ENCODE data around the gene TMSB10. TPM values are rescaled to one million over a fixed set of nuclear protein-coding genes. Genes with fewer than 3 reads are reported as not detected.

TMSB10 gene
- polyA plus RNA-seq, 3 donors, result 5,130 to 7,914 (median 6,847) TPM

GRCh38 chr2:84897773-84898172 is 7.7 kb upstream of the TMSB10 start:
- intact Hi-C loops (cut with micrococcal nuclease), result no loop called here
- Histone ChIP-seq H3K9ac (ENCODE audit: insufficient read depth, low read length, poor library complexity, severe bottlenecking) (no peak overlapping the region), H3K9me3 (replicated peaks in 1 of 2; ENCODE audit: control insufficient read depth in 1 of 2, insufficient read depth in 1 of 2, low read length in 2 of 2) (no peaks in the 10 kb centered on the region), H3K4me3 (replicated peaks in 1 of 3; ENCODE audit: low read depth in 2 of 3, low read length in 3 of 3) (peak overlapping the region in 1 of 3 experiments; percentile 11), H3K4me2 (replicated peaks; ENCODE audit: extremely low read depth, low read length, poor library complexity, severe bottlenecking) (peak overlapping the region; percentile 43), H3K79me2 (ENCODE audit: insufficient read depth, low read length) (no peaks in the 10 kb centered on the region), H2AFZ (ENCODE audit: insufficient read depth, low read depth, low read length, poor library complexity, severe bottlenecking) (no peak overlapping the region), H3K36me3 (replicated peaks in 1 of 2; ENCODE audit: control insufficient read depth in 1 of 2, insufficient read depth in 2 of 2, low read length in 2 of 2) (no peaks in the 10 kb centered on the region), H3K4me1 (ENCODE audit: control insufficient read depth in 1 of 2, insufficient read depth in 2 of 2, low read length in 2 of 2) (peaks cover 76 to 81% of the 10 kb centered on the region in 2 donors), H3K27ac (ENCODE audit: low read depth in 1 of 2, low read length in 2 of 2) (peak overlapping the region; percentile 1 to 85), H3K27me3 (ENCODE audit: control insufficient read depth in 2 of 2, insufficient read depth in 2 of 2, low read length in 2 of 2) (no peaks in the 10 kb centered on the region), H4K20me1 (ENCODE audit: insufficient read depth, low read length) (no peaks in the 10 kb centered on the region)
- Mint-ChIP-seq H3K4me1 (peaks cover 73% of the 10 kb centered on the region), H3K27me3 (ENCODE audit: low read depth in 3 of 3) (peaks cover 0 to 2% (median 0%) of the 10 kb centered on the region in 3 donors), H3K4me3 (no peak overlapping the region), H3K36me3 (peaks cover 3 to 5% of the 10 kb centered on the region in 2 donors), H3K27ac (peak overlapping the region; percentile 83 to 98 (median 94)), H3K9me3 (peaks cover 0 to 3% (median 2%) of the 10 kb centered on the region in 7 donors)
- DNase-seq, result peak in 1 of 3 donors; percentile 47
- no CpG with 5 or more reads among the region's 1 CpG for WGBS (ENCODE audit: insufficient coverage)
- no peak for TF ChIP-seq CTCF (IDR thresholded peaks at IDR 0.05)

GRCh38 chr2:84899304-84900204 is 5.9 kb upstream of the TMSB10 start:
- Histone ChIP-seq H3K9ac (ENCODE audit: insufficient read depth, low read length, poor library complexity, severe bottlenecking) (no peak overlapping the region), H3K79me2 (ENCODE audit: insufficient read depth, low read length) (peaks cover 5% of the 10 kb centered on the region), H3K4me3 (replicated peaks in 1 of 3; ENCODE audit: low read depth in 2 of 3, low read length in 3 of 3) (no peak overlapping the region), H3K4me2 (replicated peaks; ENCODE audit: extremely low read depth, low read length, poor library complexity, severe bottlenecking) (no peak overlapping the region), H3K27me3 (ENCODE audit: control insufficient read depth in 2 of 2, insufficient read depth in 2 of 2, low read length in 2 of 2) (no peaks in the 10 kb centered on the region), H2AFZ (ENCODE audit: insufficient read depth, low read depth, low read length, poor library complexity, severe bottlenecking) (no peak overlapping the region), H3K36me3 (replicated peaks in 1 of 2; ENCODE audit: control insufficient read depth in 1 of 2, insufficient read depth in 2 of 2, low read length in 2 of 2) (no peaks in the 10 kb centered on the region), H3K4me1 (ENCODE audit: control insufficient read depth in 1 of 2, insufficient read depth in 2 of 2, low read length in 2 of 2) (peaks cover 72 to 79% of the 10 kb centered on the region in 2 donors), H3K9me3 (replicated peaks in 1 of 2; ENCODE audit: control insufficient read depth in 1 of 2, insufficient read depth in 1 of 2, low read length in 2 of 2) (no peaks in the 10 kb centered on the region), H3K27ac (ENCODE audit: low read depth in 1 of 2, low read length in 2 of 2) (peak overlapping the region; percentile 70 to 85), H4K20me1 (ENCODE audit: insufficient read depth, low read length) (no peaks in the 10 kb centered on the region)
- no peak for TF ChIP-seq CTCF (IDR thresholded peaks at IDR 0.05)
- Mint-ChIP-seq H3K4me3 (no peak overlapping the region), H3K27me3 (ENCODE audit: low read depth in 3 of 3) (peaks cover 0 to 2% (median 0%) of the 10 kb centered on the region in 3 donors), H3K4me1 (peaks cover 72% of the 10 kb centered on the region), H3K36me3 (peaks cover 3 to 5% of the 10 kb centered on the region in 2 donors), H3K9me3 (peaks cover 0 to 3% (median 2%) of the 10 kb centered on the region in 7 donors), H3K27ac (peak overlapping the region in 6 of 7 donors; percentile 37 to 98 (median 92))
- 100% methylated on average over 3 of the region's 8 CpGs for WGBS (ENCODE audit: insufficient coverage)
- no peak for DNase-seq
- intact Hi-C loops (cut with micrococcal nuclease), result no loop called here

Measured in CD14-positive monocyte (primary cell).